ENCODE data around the gene INPP4B. TPM values are rescaled to one million over a fixed set of nuclear protein-coding genes. Genes with fewer than 3 reads are reported as not detected.

The INPP4B gene
- total RNA-seq, 1 experiment from 2014 or later, result 25.2 TPM

- Histone ChIP-seq H3K9me3 (replicated peaks) (no peaks in the 10 kb centered on the region; the same call in 1 of the 2 replicates), H3K36me3 (no peaks in the 10 kb centered on the region), H3K4me1 (no peaks in the 10 kb centered on the region), H3K27ac (no peak overlapping the region), H3K27me3 (no peaks in the 10 kb centered on the region), H3K4me3 (no peak overlapping the region)
- no peak for DNase-seq
Measured at GRCh38 chr4:142287371-142287770, 558.7 kb downstream of the INPP4B start.

- no peak overlapping the region for H3K27ac ChIP-seq
- H3K4me1 ChIP-seq, result no peaks in the 10 kb centered on the region
- H3K27me3 ChIP-seq, result no peaks in the 10 kb centered on the region
Measured at GRCh38 chr4:142285222-142285583, 560.9 kb downstream of the INPP4B start.

GRCh38 chr4:142284402-142285221 lies 561.5 kb downstream of the INPP4B start:
- Histone ChIP-seq H3K9me3 (replicated peaks) (no peaks in the 10 kb centered on the region), H3K27me3 (no peaks in the 10 kb centered on the region), H3K4me1 (no peaks in the 10 kb centered on the region), H3K4me3 (no peak overlapping the region), H3K27ac (no peak overlapping the region), H3K36me3 (no peaks in the 10 kb centered on the region)
- no peak for DNase-seq

More at GRCh38 chr4:142285222-142285583, 560.9 kb downstream of the INPP4B start:
- no peaks in the 10 kb centered on the region for H3K9me3 ChIP-seq (replicated peaks)
- H3K36me3 ChIP-seq, result no peaks in the 10 kb centered on the region
- no peak overlapping the region for H3K4me3 ChIP-seq
- DNase-seq, result no peak

DNA sequence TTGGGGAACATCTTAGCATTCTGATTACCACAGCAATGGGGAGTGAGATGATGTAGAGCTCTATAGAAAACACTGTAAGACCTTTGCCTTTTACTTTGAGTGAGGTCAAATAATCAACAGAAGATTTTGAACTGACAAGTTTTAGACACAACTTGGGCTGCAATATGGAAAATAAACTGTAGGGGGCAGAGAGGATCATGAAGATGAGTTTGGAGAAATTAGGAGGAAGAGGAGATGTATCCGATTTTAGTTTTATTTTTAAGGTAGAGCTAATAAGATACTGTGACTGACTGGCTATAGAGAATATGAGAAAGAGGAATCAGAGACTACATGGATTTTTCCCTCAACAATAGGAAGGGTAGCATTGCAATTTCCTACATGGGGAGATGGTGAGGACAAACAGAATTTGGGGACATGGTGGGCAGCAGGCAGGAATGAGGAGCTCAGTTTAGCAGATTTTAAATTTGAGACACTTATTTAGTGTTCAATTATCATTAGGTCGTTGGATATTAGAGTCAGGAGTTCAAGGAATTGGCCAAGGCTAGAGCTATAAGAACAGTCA lies 563.1 kb downstream of the INPP4B start:
- no peaks in the 10 kb centered on the region for H3K36me3 ChIP-seq
- no peaks in the 10 kb centered on the region for H3K27me3 ChIP-seq
- H3K9me3 ChIP-seq (replicated peaks), result no peaks in the 10 kb centered on the region
- no peak overlapping the region for H3K4me3 ChIP-seq
- DNase-seq, result peak in 1 of 2 experiments; percentile 34
- no peaks in the 10 kb centered on the region for H3K4me1 ChIP-seq
- no peak overlapping the region for H3K27ac ChIP-seq

- no peak overlapping the region for H3K27ac ChIP-seq
Measured at GRCh38 chr4:142281999-142282398, 564.1 kb downstream of the INPP4B start.

GRCh38 chr4:142278663-142279062 lies 567.4 kb downstream of the INPP4B start:
- Histone ChIP-seq H3K9me3 (replicated peaks) (no peaks in the 10 kb centered on the region), H3K27ac (no peak overlapping the region), H3K4me3 (no peak overlapping the region), H3K4me1 (peaks cover 7% of the 10 kb centered on the region; the same call in 1 of the 2 replicates), H3K36me3 (no peaks in the 10 kb centered on the region; the same call in 1 of the 2 replicates), H3K27me3 (no peaks in the 10 kb centered on the region)
- no peak for DNase-seq

More at GRCh38 chr4:142281999-142282398, 564.1 kb downstream of the INPP4B start:
- Histone ChIP-seq H3K4me1 (no peaks in the 10 kb centered on the region), H3K36me3 (no peaks in the 10 kb centered on the region), H3K9me3 (replicated peaks) (no peaks in the 10 kb centered on the region), H3K27me3 (no peaks in the 10 kb centered on the region), H3K4me3 (no peak overlapping the region)
- DNase-seq, result no peak

DNA sequence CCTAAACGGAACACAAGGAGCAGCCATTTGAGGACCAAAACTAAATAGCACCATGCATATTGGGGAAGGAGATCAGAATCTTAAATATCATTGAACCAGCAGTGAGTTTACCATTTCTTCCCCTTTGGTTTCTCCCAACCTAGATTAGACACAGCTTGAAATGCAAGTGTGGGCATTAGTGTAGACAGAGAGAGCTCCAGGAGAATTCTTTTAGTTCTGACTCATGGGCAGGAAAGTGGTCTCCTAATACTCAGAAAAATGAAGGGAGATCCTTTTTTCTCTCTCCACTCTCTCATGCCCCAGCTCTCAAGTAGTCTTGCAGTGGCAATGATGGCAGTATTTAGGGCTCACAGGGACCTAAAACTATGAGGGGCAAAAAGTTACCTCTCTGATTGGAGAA lies 567.9 kb downstream of the INPP4B start:
- DNase-seq, result no peak
- Histone ChIP-seq H3K4me3 (no peak overlapping the region), H3K27me3 (no peaks in the 10 kb centered on the region), H3K27ac (no peak overlapping the region), H3K9me3 (replicated peaks) (no peaks in the 10 kb centered on the region), H3K4me1 (peaks cover 7% of the 10 kb centered on the region; the same call in 1 of the 2 replicates), H3K36me3 (no peaks in the 10 kb centered on the region; the same call in 1 of the 2 replicates)

- H3K9me3 ChIP-seq (replicated peaks), result no peaks in the 10 kb centered on the region
- H3K27ac ChIP-seq, result 0 out of 2 replicates have a peak overlapping the region, but pooled peaks have one; percentile 12
- peak in 1 of 2 experiments; percentile 15 for DNase-seq
- H3K36me3 ChIP-seq, result no peaks in the 10 kb centered on the region; the same call in 1 of the 2 replicates
- H3K4me1 ChIP-seq, result peaks cover 7% of the 10 kb centered on the region; the same call in 1 of the 2 replicates
- H3K27me3 ChIP-seq, result no peaks in the 10 kb centered on the region
- H3K4me3 ChIP-seq, result no peak overlapping the region
Measured at GRCh38 chr4:142274137-142274536, 572.0 kb downstream of the INPP4B start.

DNA sequence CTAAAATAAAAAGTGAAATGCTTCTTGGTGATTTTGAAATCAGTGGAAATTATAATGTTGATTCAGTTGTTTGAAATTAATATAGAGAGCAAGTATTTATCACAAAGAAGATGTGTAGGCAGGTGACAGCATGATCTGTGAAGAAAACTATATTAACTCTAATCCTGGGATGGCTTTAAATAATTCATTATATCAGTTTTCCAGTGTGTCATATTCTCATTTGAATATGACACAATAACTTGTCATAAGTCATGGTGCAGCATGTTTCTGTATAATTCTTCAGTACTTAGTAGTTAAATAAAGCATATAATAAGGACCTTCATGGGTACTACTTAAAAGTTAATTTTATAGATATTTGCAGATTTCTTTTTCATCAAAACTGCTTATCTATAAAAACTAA lies 573.6 kb downstream of the INPP4B start:
- H3K27me3 ChIP-seq, result no peaks in the 10 kb centered on the region
- no peaks in the 10 kb centered on the region; the same call in 1 of the 2 replicates for H3K36me3 ChIP-seq
- H3K4me1 ChIP-seq, result peaks cover 7% of the 10 kb centered on the region; the same call in 1 of the 2 replicates
- no peak for DNase-seq
- H3K4me3 ChIP-seq, result no peak overlapping the region
- H3K27ac ChIP-seq, result no peak overlapping the region
- no peaks in the 10 kb centered on the region for H3K9me3 ChIP-seq (replicated peaks)

DNA sequence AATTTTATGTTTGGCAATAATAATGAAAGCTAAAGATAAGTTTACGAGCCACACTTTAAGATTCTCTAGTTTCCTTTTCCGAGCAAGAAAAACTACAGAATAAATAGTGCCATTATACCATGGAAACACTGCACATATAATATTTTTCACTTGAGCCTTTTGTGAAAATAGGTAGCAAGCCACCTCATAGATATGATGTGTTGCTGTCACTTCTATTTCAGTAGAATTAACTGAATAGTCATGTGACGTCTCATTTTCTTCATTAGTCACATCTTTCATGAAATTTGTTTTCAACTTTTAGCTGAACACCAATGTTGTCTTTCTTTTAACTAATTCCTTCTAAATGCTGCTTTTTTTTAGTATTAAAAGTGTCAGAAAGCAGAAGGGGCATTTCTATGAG lies 574.3 kb downstream of the INPP4B start:
- no peaks in the 10 kb centered on the region for H3K9me3 ChIP-seq (replicated peaks)
- no peak overlapping the region for H3K27ac ChIP-seq
- H3K4me3 ChIP-seq, result no peak overlapping the region
- no peaks in the 10 kb centered on the region; the same call in 1 of the 2 replicates for H3K36me3 ChIP-seq
- no peaks in the 10 kb centered on the region for H3K27me3 ChIP-seq
- peaks cover 7% of the 10 kb centered on the region; the same call in 1 of the 2 replicates for H3K4me1 ChIP-seq
- no peak for DNase-seq

DNA sequence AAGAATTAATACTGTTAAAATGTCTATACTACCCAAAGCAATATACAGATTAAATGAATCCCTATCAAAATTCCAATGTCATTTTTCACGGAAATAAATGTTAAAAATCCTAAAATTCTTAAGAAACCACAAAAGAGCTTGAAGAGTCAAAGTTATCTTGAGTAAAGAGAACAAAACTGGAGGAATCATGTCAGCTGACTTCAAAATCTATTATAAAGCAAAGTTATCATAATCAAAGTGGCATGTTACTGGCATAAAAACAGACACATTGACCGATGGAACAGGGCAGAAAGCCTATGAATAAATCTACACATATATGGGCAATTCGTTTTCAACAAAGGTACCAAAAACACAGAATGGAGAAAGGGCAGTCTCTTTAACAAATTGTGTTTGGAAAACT lies 579.0 kb downstream of the INPP4B start:
- Histone ChIP-seq H3K4me1 (0 out of 2 replicates have a peak, but pooled peaks cover 2% of the 10 kb centered on the region), H3K27me3 (no peaks in the 10 kb centered on the region), H3K4me3 (no peak overlapping the region), H3K9me3 (replicated peaks) (no peaks in the 10 kb centered on the region), H3K27ac (no peak overlapping the region), H3K36me3 (no peaks in the 10 kb centered on the region)
- DNase-seq, result no peak

DNA sequence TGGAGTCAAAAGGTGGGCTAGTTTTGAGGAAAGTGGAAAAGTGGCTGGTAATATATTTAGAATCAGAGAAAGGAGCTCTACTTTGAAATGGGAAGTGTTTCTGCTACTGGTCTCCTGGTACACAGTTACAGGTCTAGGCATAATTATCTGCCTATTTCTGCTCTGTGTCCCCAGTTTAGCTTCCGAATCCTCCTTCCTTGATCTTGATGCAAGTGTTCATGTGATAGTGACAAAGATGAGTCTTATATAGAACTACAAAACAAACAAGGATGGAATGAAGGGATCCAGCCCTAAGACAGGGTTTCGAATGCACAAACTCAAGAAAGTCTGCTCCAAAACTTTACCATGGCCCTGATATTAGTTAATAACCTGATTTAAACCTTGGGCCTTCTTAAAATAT lies 580.2 kb downstream of the INPP4B start:
- Histone ChIP-seq H3K4me3 (no peak overlapping the region), H3K4me1 (0 out of 2 replicates have a peak, but pooled peaks cover 2% of the 10 kb centered on the region), H3K9me3 (replicated peaks) (no peaks in the 10 kb centered on the region), H3K27ac (no peak overlapping the region), H3K27me3 (no peaks in the 10 kb centered on the region), H3K36me3 (no peaks in the 10 kb centered on the region)
- no peak for DNase-seq

DNA sequence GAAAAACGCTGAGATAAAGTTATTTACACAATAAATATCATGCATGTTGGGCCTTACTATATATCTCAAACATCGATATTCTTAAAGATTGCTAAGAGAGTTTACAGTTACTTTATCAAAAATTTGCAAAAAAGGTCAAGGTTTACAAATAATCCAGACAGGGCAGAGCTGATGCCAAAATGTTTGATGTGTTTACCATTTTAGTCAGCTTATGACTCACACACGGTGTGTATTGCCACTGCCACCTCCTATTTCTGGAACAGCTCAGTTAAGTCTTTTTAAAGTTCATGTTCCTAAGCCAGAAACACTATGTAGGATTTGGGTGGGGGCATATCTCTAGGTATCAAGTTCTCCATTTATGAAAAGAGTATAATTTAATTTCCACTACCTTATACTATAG lies 580.6 kb downstream of the INPP4B start:
- H3K9me3 ChIP-seq (replicated peaks), result no peaks in the 10 kb centered on the region
- H3K27me3 ChIP-seq, result no peaks in the 10 kb centered on the region
- no peak overlapping the region for H3K4me3 ChIP-seq
- H3K4me1 ChIP-seq, result 0 out of 2 replicates have a peak, but pooled peaks cover 2% of the 10 kb centered on the region
- DNase-seq, result no peak
- no peak overlapping the region for H3K27ac ChIP-seq
- no peaks in the 10 kb centered on the region for H3K36me3 ChIP-seq

DNA sequence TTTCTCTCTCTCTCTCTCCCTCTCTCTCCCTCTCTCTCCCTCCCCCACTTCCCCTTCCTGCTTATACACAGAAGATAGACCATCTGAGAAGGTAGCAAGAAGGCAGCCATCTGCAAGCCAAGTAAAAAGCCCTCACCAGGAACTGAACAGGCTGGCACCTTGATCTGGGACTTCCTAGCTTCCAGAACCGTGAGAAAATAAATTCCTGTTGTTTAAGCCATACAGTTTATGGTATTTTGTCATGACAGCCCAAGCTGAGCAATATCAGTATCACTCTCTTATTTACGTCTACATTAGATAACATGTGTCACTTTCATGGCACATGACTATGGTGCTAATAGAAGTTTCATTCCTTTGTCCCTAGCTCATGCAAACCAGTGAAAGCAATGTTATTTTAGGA lies 581.1 kb downstream of the INPP4B start:
- Histone ChIP-seq H3K27me3 (no peaks in the 10 kb centered on the region), H3K9me3 (replicated peaks) (no peaks in the 10 kb centered on the region), H3K36me3 (0 out of 2 replicates have a peak, but pooled peaks cover 3% of the 10 kb centered on the region), H3K4me1 (0 out of 2 replicates have a peak, but pooled peaks cover 2% of the 10 kb centered on the region), H3K4me3 (no peak overlapping the region), H3K27ac (no peak overlapping the region)
- no peak for DNase-seq

GRCh38 chr4:142262956-142263355 lies 583.1 kb downstream of the INPP4B start:
- DNase-seq, result no peak
- H3K27ac ChIP-seq, result no peak overlapping the region

More at GRCh38 chr4:142262956-142263355, 583.1 kb downstream of the INPP4B start:
- Histone ChIP-seq H3K4me3 (no peak overlapping the region), H3K9me3 (replicated peaks) (no peaks in the 10 kb centered on the region), H3K36me3 (peaks cover 6% of the 10 kb centered on the region; the same call in 1 of the 2 replicates), H3K4me1 (0 out of 2 replicates have a peak, but pooled peaks cover 2% of the 10 kb centered on the region), H3K27me3 (no peaks in the 10 kb centered on the region)
